Heart left ventricle (tissue), 13 donors: ENCODE measurements around the gene SSX5.

Experiments used
- CTCF ChIP-seq, 12 donors: fragments of 200-600 bp; sonication (generic) in 4 of 12; IDR thresholded peaks; one replicate each; pipeline versions ENCODE4 v1.5.0 to v1.8.0; 2018 to 2022; ENCODE audit warnings: antibody characterized with exemption in 12 of 12, mild to moderate bottlenecking in 5 of 12
- POLR2A ChIP-seq, 2 donors: fragments of 450-650 bp; IDR thresholded peaks; one replicate each; pipeline ENCODE4 v1.6.1; 2017; ENCODE audit warnings: antibody characterized with exemption in 2 of 2, mild to moderate bottlenecking in 2 of 2, moderate library complexity in 2 of 2
- donor health status: ischemic (EF 13 %, LVEDD 7.1; RV severe dilation, severe dysfunction).
- donor health status: DM: no; HTN: yes; CAD: no.
- donor health status: DM: no; HTN: no; CAD: no.
- donor health status: ischemic (EF 25% LVEDD 6.9; RV normal size, moderate dysfunction).
- donor health status: ischemic (EF 25% LVEDD 5.7; RV mildly dilated, moderate dysfunction).
- donor health status: ischemic (EF 35%, LVEDD 5.7; RV mildly dilated, moderate dysfunction).
- donor health status: nonischemic (EF 11% LVEDD 7.7; RV severe dilation, severe dysfunction).
- donor health status: DM: yes; HTN: yes; CAD: no.
- donor health status: PGD.
- donor health status: ischemic (EF 29% LVEDD 5.4; RV normal size, mild dysfunction).
- donor health status: nonischemic (EF 23%, LVEDD 6.1; RV moderate dilation, normal function).

DNA sequence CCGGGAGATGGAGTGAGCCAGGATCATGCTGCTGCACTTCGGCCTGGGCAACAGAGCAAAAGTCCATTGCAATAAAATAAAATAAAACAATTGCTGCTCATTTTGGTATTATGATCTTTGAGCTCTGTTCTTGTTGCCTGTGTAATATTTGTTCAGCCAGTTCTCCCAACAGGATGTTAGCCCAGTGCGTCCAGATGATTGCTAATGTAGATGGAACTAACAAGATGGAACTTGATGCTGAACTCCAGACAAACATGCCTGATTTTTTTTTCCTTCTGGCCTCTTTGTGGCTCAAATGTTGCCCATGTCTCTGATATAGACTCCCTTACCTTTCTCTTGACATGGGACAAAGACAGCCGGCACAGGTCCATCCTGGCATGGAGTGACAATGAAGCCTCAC, 15.8 kb downstream of the SSX5 start:
- no peak for TF ChIP-seq CTCF (IDR thresholded peaks at IDR 0.05)
- TF ChIP-seq POLR2A (IDR thresholded peaks at IDR 0.05): no peak
